ENCODE results near the gene GGT7. TPM values are rescaled to one million over a fixed set of nuclear protein-coding genes. Genes with fewer than 3 reads are reported as not detected.

Gene GGT7
- total and polyA plus RNA-seq, 9 of the 15 experiments (the other 6 are each of a cell fraction or from before 2014, with no cell fraction given), result 0.04 to 18.3 (median 5.9) TPM

- TF ChIP-seq HMBOX1 (IDR thresholded peaks at IDR 0.05) (no peak), TAF1 (IDR thresholded peaks at IDR 0.05; ENCODE audit: control insufficient read depth, extremely low read depth, insufficient read depth, low read length, severe bottlenecking) (no peak), RBM14 (IDR thresholded peaks at IDR 0.05; ENCODE audit: borderline replicate concordance, insufficient read depth, low read depth, low read length) (no peak), SAFB (IDR thresholded peaks at IDR 0.05; ENCODE audit: borderline replicate concordance, low read depth, low read length) (no peak), ZBTB8A (IDR thresholded peaks at IDR 0.05; ENCODE audit: partially characterized antibody) (no peak), CAMTA2 (CRISPR knock-in tag; conservative IDR thresholded peaks at IDR 0.05) (no peak), HDAC1 (IDR thresholded peaks at IDR 0.05) (no peak), YY1 (IDR thresholded peaks at IDR 0.05; ENCODE audit: borderline replicate concordance in 1 of 3, control insufficient read depth in 1 of 3, extremely low read depth in 1 of 3, insufficient read depth in 3 of 3, insufficient read length in 1 of 3, insufficient replicate concordance in 2 of 3, low read depth in 1 of 3, low read length in 2 of 3) (no peak), ZNF431 (CRISPR knock-in tag; IDR thresholded peaks at IDR 0.05) (no peak), PCBP2 (IDR thresholded peaks at IDR 0.05; ENCODE audit: low read depth, low read length, poor library complexity, severe bottlenecking) (no peak)
Observed at GRCh38 chr20:34862724-34863123, 9.9 kb downstream of the GGT7 start (continued).
